H1 (cell line): ENCODE data around the gene TP53. TPM values are rescaled to one million over a fixed set of nuclear protein-coding genes. Genes with fewer than 3 reads are reported as not detected.

Experiments used
- CTCF ChIA-PET: fragments of 300-600 bp; sonication (Branson Sonifier 250); formaldehyde crosslinking; loops from one replicate; lab custom pipeline; 2021; ENCODE audit not compliant: partially characterized antibody; lab: Charles Lee
- POLR2A ChIA-PET: fragments of 300-600 bp; sonication (Branson Sonifier 250); formaldehyde crosslinking; loops from one replicate; lab custom pipeline; 2021; ENCODE audit warnings: inconsistent platforms; ENCODE audit not compliant: partially characterized antibody; lab: Charles Lee
- DNase-seq, 2 experiments: peaks; one replicate each; pipeline versions ENCODE4 v3.0.0 to v3.0.0-alpha.2; 2010 to 2022; ENCODE audit warnings: low spot score in 2 of 2, low read depth in 1 of 2, mixed read lengths in 1 of 2
- FAIRE-seq: peaks from 2 replicates; lab custom pipeline; 2011; peaks lifted over from hg19 to GRCh38; lab: Jason Lieb, UNC
- H2AFZ ChIP-seq: 2 replicates; pipeline ENCODE4 v1.8.1; 2012; ENCODE audit warnings: low read length, inconsistent platforms
- H2AK5ac ChIP-seq: 2 replicates; pipeline ENCODE4 v1.6.1; 2013; ENCODE audit warnings: low read depth, low read length
- H2BK120ac ChIP-seq: replicated peaks from 2 replicates; pipeline ENCODE3; 2013; ENCODE audit warnings: low read depth, low read length, inconsistent platforms
- H2BK12ac ChIP-seq: 2 replicates; pipeline ENCODE4 v1.6.1; 2013; ENCODE audit warnings: low read depth, low read length
- H2BK15ac ChIP-seq: 2 replicates; pipeline ENCODE4 v1.6.1; 2013; ENCODE audit warnings: low read length
- H2BK20ac ChIP-seq: 2 replicates; pipeline ENCODE4 v1.6.1; 2013; ENCODE audit warnings: low read length
- H2BK5ac ChIP-seq: 2 replicates; pipeline ENCODE4 v1.6.1; 2013; ENCODE audit warnings: low read depth, low read length
- H3K14ac ChIP-seq: 2 replicates; pipeline ENCODE4 v1.6.1; 2013; ENCODE audit warnings: inconsistent platforms; ENCODE audit not compliant: insufficient read length
- H3K18ac ChIP-seq: 2 replicates; pipeline ENCODE4 v1.6.1; 2013; ENCODE audit warnings: low read length; ENCODE audit errors: extremely low read depth
- H3K23ac ChIP-seq: 2 replicates; pipeline ENCODE4 v1.6.1; 2013; ENCODE audit warnings: inconsistent platforms; ENCODE audit not compliant: insufficient read length
- H3K23me2 ChIP-seq: 2 replicates; pipeline ENCODE4 v1.6.1; 2013; ENCODE audit warnings: low read depth, low read length
- H3K27ac ChIP-seq: 2 replicates; pipeline ENCODE4 v1.6.1; 2011; ENCODE audit warnings: low read depth, low read length, inconsistent platforms
- H3K27me3 ChIP-seq, 4 experiments: replicated peaks in 1 of 4; 1 replicate in 1 of 4; 2 replicates in 3 of 4; pipeline versions ENCODE4 v1.6.1 to v1.8.1; 2011 to 2013; ENCODE audit warnings: low read length in 3 of 4, mild to moderate bottlenecking in 3 of 4, inconsistent platforms in 2 of 4, mixed read lengths in 2 of 4, moderate library complexity in 1 of 4; ENCODE audit not compliant: control insufficient read depth in 3 of 4, insufficient read depth in 3 of 4; ENCODE audit errors: extremely low read depth in 1 of 4
- H3K36me3 ChIP-seq, 4 experiments: 2 replicates each; pipeline versions ENCODE4 v1.6.1 to v1.8.1; 2011 to 2013; ENCODE audit warnings: mild to moderate bottlenecking in 4 of 4, low read length in 3 of 4, moderate library complexity in 2 of 4, control low read depth in 1 of 4, inconsistent platforms in 1 of 4; ENCODE audit not compliant: insufficient read depth in 4 of 4, control insufficient read depth in 2 of 4
- H3K4ac ChIP-seq: replicated peaks from 2 replicates; pipeline ENCODE3; 2013; ENCODE audit warnings: low read length, low read depth, mixed read lengths, inconsistent platforms; ENCODE audit not compliant: insufficient read length
- H3K4me1 ChIP-seq, 4 experiments: replicated peaks in 1 of 4; 1 replicate in 1 of 4; 2 replicates in 3 of 4; pipeline versions ENCODE4 v1.6.1 to v1.8.1; 2011 to 2013; ENCODE audit warnings: low read length in 3 of 4, inconsistent platforms in 2 of 4, mixed read lengths in 1 of 4; ENCODE audit not compliant: insufficient read depth in 4 of 4, control insufficient read depth in 3 of 4
- H3K4me2 ChIP-seq, 2 experiments: 2 replicates each; pipeline versions ENCODE4 v1.6.1 to v1.8.1; 2011 to 2013; ENCODE audit warnings: low read depth in 2 of 2, low read length in 2 of 2, control low read depth in 1 of 2, inconsistent platforms in 1 of 2, mild to moderate bottlenecking in 1 of 2; ENCODE audit not compliant: insufficient read depth in 1 of 2
- H3K4me3 ChIP-seq, 4 experiments: fragments of 200-600, 300-600 bp in 1 of 4; sonication (generic), shearing (Covaris generic), sonication (Bioruptor Twin) in 1 of 4; 2 replicates each; pipeline versions ENCODE4 v1.5.1 to v1.8.1; 2011 to 2016; ENCODE audit warnings: low read length in 4 of 4, low read depth in 3 of 4, control low read depth in 2 of 4, inconsistent platforms in 2 of 4, mild to moderate bottlenecking in 2 of 4, mixed read lengths in 1 of 4, moderate library complexity in 1 of 4; ENCODE audit not compliant: insufficient read depth in 2 of 4; ENCODE audit errors: extremely low read depth in 1 of 4
- H3K56ac ChIP-seq: replicated peaks from 2 replicates; pipeline ENCODE3; 2013; ENCODE audit warnings: low read depth, mild to moderate bottlenecking, mixed read lengths, low read length, inconsistent platforms; ENCODE audit not compliant: insufficient read length
- H3K79me1 ChIP-seq: 2 replicates; pipeline ENCODE4 v1.6.1; 2013; ENCODE audit warnings: low read depth, low read length, control low read depth
- H3K79me2 ChIP-seq, 2 experiments: 2 replicates each; pipeline versions ENCODE4 v1.6.1 to v1.8.1; 2012 to 2013; ENCODE audit warnings: low read length in 2 of 2, mild to moderate bottlenecking in 2 of 2, inconsistent platforms in 1 of 2; ENCODE audit not compliant: insufficient read depth in 2 of 2, control insufficient read depth in 1 of 2
- H3K9ac ChIP-seq, 4 experiments: replicated peaks in 1 of 4; 1 replicate in 1 of 4; 2 replicates in 3 of 4; pipeline versions ENCODE4 v1.6.1 to v1.8.1; 2011 to 2013; ENCODE audit warnings: low read depth in 3 of 4, low read length in 3 of 4, control low read depth in 2 of 4, mild to moderate bottlenecking in 2 of 4, moderate library complexity in 2 of 4, inconsistent platforms in 1 of 4; ENCODE audit errors: extremely low read depth in 1 of 4
- H3K9me3 ChIP-seq, 2 experiments: 2 replicates each; pipeline versions ENCODE4 v1.6.1 to v1.8.1; 2012 to 2013; ENCODE audit warnings: mild to moderate bottlenecking in 2 of 2, moderate library complexity in 2 of 2, control low read depth in 1 of 2, inconsistent platforms in 1 of 2, low read depth in 1 of 2, low read length in 1 of 2, mixed read lengths in 1 of 2; ENCODE audit not compliant: insufficient read depth in 2 of 2
- H4K20me1 ChIP-seq, 2 experiments: replicated peaks in 1 of 2; 2 replicates each; pipeline versions ENCODE3 to v1.8.1; 2011 to 2013; ENCODE audit warnings: inconsistent platforms in 2 of 2, low read length in 2 of 2, mild to moderate bottlenecking in 1 of 2; ENCODE audit not compliant: insufficient read depth in 2 of 2, control insufficient read depth in 1 of 2
- H4K5ac ChIP-seq: 2 replicates; pipeline ENCODE4 v1.6.1; 2013; ENCODE audit warnings: low read length, low read depth, mixed read lengths, inconsistent platforms; ENCODE audit not compliant: insufficient read length
- H4K8ac ChIP-seq: 2 replicates; pipeline ENCODE4 v1.8.0; 2013; ENCODE audit warnings: mild to moderate bottlenecking, moderate library complexity, low read length, inconsistent platforms; ENCODE audit not compliant: insufficient read depth; ENCODE audit errors: extremely low read depth
- H4K91ac ChIP-seq: replicated peaks from 2 replicates; pipeline ENCODE3; 2013; ENCODE audit warnings: low read length, mixed read lengths, inconsistent platforms; ENCODE audit not compliant: insufficient read length
- BACH1 ChIP-seq: IDR thresholded peaks from 2 replicates; pipeline ENCODE4 v1.6.1; 2012; ENCODE audit warnings: low read length, improper control_type of control experiment
- BRCA1 ChIP-seq: IDR thresholded peaks from 2 replicates; pipeline ENCODE4 v1.6.1; 2012; ENCODE audit warnings: low read depth, low read length, improper control_type of control experiment
- CTBP2 ChIP-seq: IDR thresholded peaks from 2 replicates; pipeline ENCODE4 v1.7.0; 2011; ENCODE audit warnings: borderline replicate concordance, mild to moderate bottlenecking, moderate library complexity, mixed read lengths, low read length; ENCODE audit not compliant: insufficient read depth, insufficient read length
- FOSL1 ChIP-seq: IDR thresholded peaks from 2 replicates; pipeline ENCODE4 v1.6.1; 2011; ENCODE audit warnings: mild to moderate bottlenecking, low read depth, low read length, moderate library complexity; ENCODE audit not compliant: insufficient read depth
- GTF2F1 ChIP-seq: IDR thresholded peaks from 2 replicates; pipeline ENCODE4 v1.6.1; 2012; ENCODE audit warnings: low read depth, low read length, improper control_type of control experiment, borderline replicate concordance
- KDM1A ChIP-seq: fragments of 200-600, 300-600 bp; sonication (generic); IDR thresholded peaks from 2 replicates; pipeline ENCODE4 v1.7.1; 2016; ENCODE audit warnings: mild to moderate bottlenecking, low read length, borderline replicate concordance
- KDM4A ChIP-seq: IDR thresholded peaks from one replicate; pipeline ENCODE4 v1.7.1; 2012; ENCODE audit warnings: low read depth, mild to moderate bottlenecking, moderate library complexity, low read length, inconsistent platforms; ENCODE audit not compliant: severe bottlenecking
- KDM5A ChIP-seq: fragments of 200-600 bp; IDR thresholded peaks from 2 replicates; pipeline ENCODE4 v1.7.1; 2012; ENCODE audit warnings: mild to moderate bottlenecking, low read length, inconsistent platforms, mixed read lengths
- POLR2A ChIP-seq, 2 experiments: IDR thresholded peaks; 1 replicate in 1 of 2; 2 replicates in 1 of 2; pipeline ENCODE4 v1.6.1; 2011; ENCODE audit warnings: low read depth in 2 of 2, low read length in 2 of 2, mild to moderate bottlenecking in 2 of 2; ENCODE audit errors: control extremely low read depth in 1 of 2
- POLR2AphosphoS5 ChIP-seq: IDR thresholded peaks from 2 replicates; pipeline ENCODE4 v1.6.1; 2011; ENCODE audit warnings: low read depth, low read length
- POU5F1 ChIP-seq: IDR thresholded peaks from 2 replicates; pipeline ENCODE4 v1.6.1; 2011; ENCODE audit warnings: low read depth, mild to moderate bottlenecking, low read length, moderate library complexity
- TEAD4 ChIP-seq: IDR thresholded peaks from 2 replicates; pipeline ENCODE4 v1.6.1; 2012; ENCODE audit warnings: low read depth, low read length, inconsistent platforms, mixed read lengths
- WGBS, 2 experiments: shearing (Covaris generic) in 1 of 2; methylation state at CpG; one replicate each; pipeline versions ENCODE4 v1.1.6 to v1.1.7; 2013 to 2015; ENCODE audit warnings: low lambda C conversion rate in 2 of 2, mixed read lengths in 2 of 2, inconsistent platforms in 1 of 2, low coverage in 1 of 2, missing lambda C conversion rate in 1 of 2; ENCODE audit not compliant: insufficient replicate concordance in 2 of 2, insufficient coverage in 1 of 2, insufficient read length in 1 of 2; ENCODE audit errors: extremely low coverage in 1 of 2, missing lambda C conversion rate in 1 of 2; 5-methylcytosine and 5-hydroxymethylcytosine counted together
- polyA plus RNA-seq, 7 experiments: library from polyadenylated mRNA; depleted of rRNA in 3 of 7; stranded (reverse) in 5 of 7; unstranded in 2 of 7; fragments of >200 nt in 5 of 7; fragments of 200-250 nt in 2 of 7; gene quantifications; 1 replicate in 5 of 7; 2 replicates in 1 of 7; 4 replicates in 1 of 7; pipeline versions ENCODE4 v1.2.1 to v1.2.3, GENCODE V29; 2011 to 2013; ENCODE audit warnings: missing spikeins in 2 of 7, mixed read lengths in 2 of 7
- total RNA-seq: library from RNA; stranded (reverse); fragmentation: NEBNext Ultra II Directional; extraction: Animal tissue kit (Norgen Biotek cat#: 25700); gene quantifications from 2 replicates; pipeline ENCODE4 v1.2.1, GENCODE V29; 2021

TP53 gene
- total and polyA plus RNA-seq, 2 of the 8 experiments (the other 6 are each of a cell fraction or from before 2014, with no cell fraction given): 143 to 198 TPM

GRCh38 chr17:7623661-7624060, 63.6 kb downstream of the TP53 start:
- Histone ChIP-seq H3K9me3 (no peaks in the 10 kb centered on the region), H3K9ac (no peak overlapping the region), H2BK5ac (no peak overlapping the region), H3K4me3 (no peak overlapping the region), H4K5ac (no peak overlapping the region), H3K4ac (no peak overlapping the region), H2AK5ac (no peak overlapping the region), H3K56ac (no peak overlapping the region), H3K27me3 (no peaks in the 10 kb centered on the region), H3K79me1 (peaks cover 2% of the 10 kb centered on the region; the same call in 1 of the 2 replicates), H2BK12ac (no peak overlapping the region), H2BK15ac (no peak overlapping the region), H3K14ac (no peak overlapping the region), H4K8ac (no peak overlapping the region), H3K27ac (no peak overlapping the region), H2BK120ac (no peak overlapping the region), H2AFZ (no peak overlapping the region), H3K4me1 (peaks cover 2 to 7% (median 4%) of the 10 kb centered on the region in 4 experiments; a peak in 5 of 7 replicates), H4K91ac (no peak overlapping the region), H3K18ac (no peak overlapping the region), H4K20me1 (no peaks in the 10 kb centered on the region), H3K79me2 (peaks cover 0 to 3% of the 10 kb centered on the region in 2 experiments; a peak in 1 of 4 replicates), H3K4me2 (no peak overlapping the region), H3K23me2 (peaks cover 8% of the 10 kb centered on the region), H3K23ac (no peak overlapping the region), H3K36me3 (peaks cover 0 to 4% (median 0%) of the 10 kb centered on the region in 4 experiments; a peak in 1 of 8 replicates), H2BK20ac (no peak overlapping the region)
- CTCF ChIA-PET: interaction anchor here (0.6 to 13.4 kb wide), 4 partner anchors 9 to 77 kb away, joined by 3 to 92 read pairs (median 6); partner anchors contain the start of gene SHBG
- TF ChIP-seq POLR2A (IDR thresholded peaks at IDR 0.05; ENCODE audit: control extremely low read depth in 1 of 2, low read depth in 2 of 2, low read length in 2 of 2): no peak
- TF ChIP-seq POLR2AphosphoS5: no peak
- TF ChIP-seq FOSL1: no peak
- TF ChIP-seq KDM5A: no peak
- no peak for TF ChIP-seq CTBP2
- no peak for TF ChIP-seq BRCA1
- no peak for TF ChIP-seq GTF2F1
- TF ChIP-seq TEAD4: no peak
- TF ChIP-seq POU5F1: no peak
- no peak for TF ChIP-seq BACH1
- no peak for TF ChIP-seq KDM1A
- TF ChIP-seq KDM4A: no peak
- no peak for DNase-seq
- 92% methylated on average over 5 of the region's 5 CpGs; no CpG with 5 or more reads in 1 of the 2 experiments for WGBS, 2 experiments
- POLR2A ChIA-PET: interaction anchor here (0.6 to 79.4 kb wide), 4 partner anchors 15 to 83 kb away, joined by 3 to 2272 read pairs (median 4); partner anchors contain the start of genes ATP1B2, TP53 and WRAP53
- no peak for FAIRE-seq
